GM19372 (cell line): Measurements from ENCODE around the gene ZNF205.

Experiments used
- ATAC-seq: cut with Tn5 transposase; IDR thresholded peaks from one replicate; pipeline ENCODE4 v1.9.1; 2021; ENCODE audit warnings: mild to moderate bottlenecking, low read depth, moderate library complexity; ENCODE audit not compliant: unreplicated experiment

ZNF205 gene

DNA sequence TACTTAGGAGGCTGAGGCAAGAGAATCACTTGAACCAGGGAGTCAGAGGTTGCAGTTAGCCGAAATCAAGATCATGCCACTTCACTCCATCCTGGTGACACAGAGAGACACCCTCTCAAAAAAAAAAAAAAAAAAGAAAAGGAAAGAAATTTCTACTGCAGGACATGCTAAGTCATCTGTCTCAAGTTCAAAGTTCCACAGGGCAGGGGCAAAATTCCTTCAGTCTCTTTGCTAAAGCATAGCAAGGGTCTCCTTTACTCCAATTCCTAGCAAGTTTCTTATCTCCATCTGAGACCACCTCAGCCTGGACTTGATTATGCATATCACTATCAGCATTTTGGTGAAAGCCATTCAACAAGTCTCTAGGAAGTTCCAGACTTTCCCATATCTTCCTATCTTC is 27.9 kb upstream of the ZNF205 start:
- no peak for ATAC-seq

- no peak for ATAC-seq
Measured at GRCh38 chr16:3084969-3085670, 27.3 kb upstream of the ZNF205 start.

GRCh38 chr16:3085868-3086595 is 26.4 kb upstream of the ZNF205 start:
- no peak for ATAC-seq

- no peak for ATAC-seq
Measured at GRCh38 chr16:3086596-3087242, 25.7 kb upstream of the ZNF205 start.

GRCh38 chr16:3087243-3088235 is 24.8 kb upstream of the ZNF205 start:
- ATAC-seq = no peak

DNA sequence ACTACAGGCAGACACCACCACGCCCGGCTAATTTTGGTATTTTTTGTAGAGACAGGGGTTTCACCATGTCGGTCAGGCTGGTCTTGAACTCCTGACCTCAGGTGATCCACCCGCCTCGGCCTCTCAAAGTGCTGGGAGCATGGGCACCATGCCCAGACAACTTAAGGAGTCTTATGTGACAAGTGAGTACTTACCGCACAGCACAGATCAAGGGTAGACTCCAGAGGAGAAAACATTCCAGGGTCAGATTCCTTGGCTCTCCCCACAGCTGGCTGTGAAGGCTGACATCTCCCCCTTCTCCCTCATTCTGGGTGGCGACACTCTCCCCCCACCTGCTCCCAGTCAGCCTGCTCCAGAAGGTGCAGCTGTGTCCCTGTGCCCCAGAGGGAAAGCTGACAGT is 23.9 kb upstream of the ZNF205 start:
- ATAC-seq = no peak

GRCh38 chr16:3088925-3089716 is 23.3 kb upstream of the ZNF205 start:
- ATAC-seq = no peak

DNA sequence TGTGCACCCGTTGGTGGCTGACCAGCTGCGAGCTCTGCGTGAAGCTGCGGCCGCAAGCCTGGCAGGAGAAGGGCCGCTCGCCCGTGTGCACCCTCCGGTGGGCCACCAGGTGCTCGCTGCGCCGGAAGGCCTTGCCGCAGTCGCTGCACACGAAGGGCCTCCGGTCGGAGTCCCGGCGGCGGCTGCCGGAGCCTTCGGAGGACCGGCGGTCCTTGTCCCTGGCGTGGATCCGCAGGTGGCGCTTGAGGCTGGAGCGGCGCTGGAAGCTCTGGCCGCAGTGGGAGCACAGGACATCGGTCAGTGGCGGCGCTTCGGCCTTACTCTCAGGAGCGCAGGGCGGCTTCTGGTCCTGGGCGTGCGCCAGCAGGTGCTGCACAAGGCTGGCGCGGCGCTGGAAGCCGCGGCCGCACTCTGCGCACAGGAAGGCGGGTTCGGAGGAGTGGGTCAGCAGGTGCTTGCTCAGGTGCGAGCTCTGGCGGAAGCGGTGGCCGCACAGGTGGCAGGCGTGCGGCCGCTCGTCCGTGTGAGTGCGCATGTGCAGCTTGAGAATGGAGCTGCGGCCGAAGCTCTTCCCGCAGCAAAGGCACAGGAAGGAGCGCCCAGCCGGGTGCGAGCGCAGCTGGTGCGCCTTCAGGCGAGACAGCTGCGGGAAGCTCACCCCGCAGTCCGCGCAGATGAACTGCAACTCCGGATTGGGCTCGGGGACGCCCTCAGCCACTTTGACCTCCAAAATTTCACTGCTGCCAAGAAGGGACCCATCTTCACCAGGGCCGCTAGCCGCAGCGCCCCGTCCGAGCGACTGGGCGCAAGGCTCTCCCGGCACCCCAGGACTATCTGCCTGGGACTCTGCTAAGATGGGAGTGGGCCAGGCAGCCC is 22.4 kb upstream of the ZNF205 start:
- no peak for ATAC-seq

DNA sequence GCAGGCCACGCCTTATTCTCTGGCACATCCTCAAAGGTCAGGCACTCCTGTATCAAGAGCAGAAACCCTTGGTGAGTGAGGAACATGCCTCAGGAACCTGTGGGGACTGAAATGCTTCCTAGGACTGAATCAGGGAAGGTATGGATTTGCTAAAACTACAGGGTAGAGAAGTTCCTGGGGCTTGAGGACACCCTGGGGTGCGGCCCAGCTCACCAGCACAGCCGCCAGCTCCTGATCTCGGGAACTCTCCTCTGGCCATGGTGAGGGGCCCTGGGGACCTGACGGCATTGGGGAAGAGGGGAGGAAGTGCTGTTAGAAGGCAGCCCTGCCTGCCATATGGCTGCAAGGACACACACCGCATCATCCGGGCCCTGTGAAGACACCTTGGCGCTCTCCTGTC is 20.8 kb upstream of the ZNF205 start:
- ATAC-seq = no peak

GRCh38 chr16:3092501-3092941 is 19.9 kb upstream of the ZNF205 start:
- no peak for ATAC-seq

DNA sequence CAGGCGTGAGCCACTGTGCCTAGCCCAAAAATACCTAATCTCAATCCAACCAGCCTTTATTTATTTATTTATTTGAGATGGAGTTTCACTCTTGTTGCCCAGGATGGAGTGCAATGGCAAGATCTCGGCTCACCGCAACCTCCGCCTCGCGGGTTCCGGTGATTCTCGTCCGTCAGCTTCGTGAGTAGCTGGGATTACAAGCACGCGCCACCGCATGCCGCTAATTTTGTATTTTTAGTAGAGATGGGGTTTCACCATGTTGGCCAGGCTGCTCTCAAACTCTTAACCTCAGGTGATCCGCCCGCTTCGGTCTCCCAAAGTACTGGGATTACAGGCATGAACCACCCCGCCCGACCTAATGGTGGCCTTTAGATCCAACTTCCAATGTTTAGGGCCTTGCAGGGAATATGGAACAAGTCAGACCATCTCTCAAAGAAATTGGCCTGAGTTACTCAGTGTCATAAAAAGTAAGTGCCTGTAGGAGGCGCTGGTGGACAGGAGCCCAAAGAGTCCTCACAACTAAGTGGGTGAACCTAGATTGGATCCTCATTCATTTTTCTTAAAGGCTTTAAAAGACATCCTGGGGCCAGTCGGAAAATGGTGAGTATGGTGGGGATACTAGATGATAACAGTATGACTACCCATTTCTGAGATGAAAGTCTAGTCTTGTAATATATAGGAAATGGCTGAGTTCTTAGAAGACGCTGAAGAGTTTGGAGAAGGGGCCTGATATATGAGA is 17.9 kb upstream of the ZNF205 start:
- no peak for ATAC-seq

- peak; percentile 48 for ATAC-seq
Measured at GRCh38 chr16:3095869-3096268, 16.5 kb upstream of the ZNF205 start.

DNA sequence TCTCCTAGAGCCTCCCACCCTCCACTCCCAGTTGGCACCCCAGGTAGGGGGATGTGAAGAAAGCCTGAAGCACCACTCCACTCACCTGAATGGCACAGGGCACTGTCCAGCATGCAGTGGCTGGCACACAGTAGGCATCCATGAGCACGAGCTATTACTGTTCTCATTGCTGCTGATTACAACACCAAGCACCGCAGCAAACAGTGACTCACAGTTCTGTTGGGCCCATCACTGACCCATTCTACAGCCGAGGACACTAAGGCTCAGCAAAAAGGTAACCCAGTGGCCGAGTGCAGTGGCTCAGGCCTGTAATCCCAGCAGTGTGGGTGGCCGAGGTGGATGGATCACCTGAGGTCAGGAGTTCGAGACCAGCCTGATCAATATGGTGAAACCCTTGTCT is 16.0 kb upstream of the ZNF205 start:
- no peak for ATAC-seq

DNA sequence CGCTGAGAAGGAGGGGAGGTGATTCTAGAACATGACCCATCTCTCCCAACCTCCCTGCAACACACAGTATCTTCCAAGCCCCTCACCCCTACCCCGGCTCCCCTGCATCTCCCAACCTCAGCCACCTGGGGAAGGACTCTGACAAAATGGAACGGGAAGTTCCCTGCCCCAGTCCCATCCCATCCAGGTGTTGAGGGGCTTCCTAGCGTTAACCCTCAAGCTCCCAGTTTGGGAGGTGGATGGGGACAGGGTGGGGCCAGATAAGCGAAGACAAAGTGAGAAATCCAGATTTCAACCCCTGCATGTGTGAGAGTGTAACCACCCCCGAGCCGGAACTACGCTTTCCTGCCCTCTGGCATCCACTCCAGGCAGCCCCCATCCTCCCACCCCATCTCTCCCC is 15.1 kb upstream of the ZNF205 start:
- ATAC-seq = no peak

DNA sequence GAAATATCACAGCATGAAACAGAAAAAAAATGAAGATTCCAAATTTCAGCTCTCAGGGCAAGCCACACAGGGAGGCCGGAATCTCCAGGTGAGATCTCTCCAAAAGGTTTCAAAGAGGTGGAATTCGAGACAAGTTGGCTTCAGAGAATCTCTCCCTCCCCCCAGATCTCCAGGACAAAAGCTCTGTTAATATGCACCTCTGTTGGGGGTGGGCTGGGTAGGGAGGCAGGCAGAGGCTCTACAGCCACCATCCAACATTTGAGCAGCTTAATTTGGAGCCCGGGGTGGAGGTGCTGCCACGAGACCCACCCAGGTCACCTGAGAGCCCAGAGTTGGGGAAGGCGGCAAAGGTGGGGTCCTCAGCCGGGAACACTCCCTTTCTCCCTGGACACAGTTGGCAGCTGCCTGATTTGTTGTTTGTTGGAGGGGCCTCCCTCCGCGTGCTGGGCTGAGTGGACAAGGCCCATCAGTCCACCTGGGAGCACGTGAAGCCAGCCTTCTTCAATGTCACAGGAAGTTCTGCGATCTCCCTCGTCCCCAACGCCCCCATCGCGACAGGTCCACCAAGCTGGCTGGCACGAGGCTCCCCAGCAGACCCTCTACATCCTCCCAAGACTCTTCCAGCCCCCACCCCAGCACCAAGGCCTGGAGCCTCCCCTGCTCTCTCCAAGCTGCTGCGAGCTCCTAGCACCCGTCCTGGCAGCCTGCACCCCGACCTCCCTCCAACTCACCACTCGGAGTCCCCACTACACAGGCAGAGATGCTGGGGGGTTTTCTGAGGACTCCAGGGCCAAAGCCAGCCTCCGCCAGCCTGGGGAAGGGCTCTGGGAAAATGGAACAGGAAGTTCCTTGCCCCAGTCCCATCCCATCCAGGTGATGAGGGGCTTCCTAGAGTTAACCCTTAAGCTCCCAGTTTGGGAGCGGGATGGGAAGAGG is 13.7 kb upstream of the ZNF205 start, which contains the start of gene ZSCAN10:
Gene ZSCAN10 (minus strand): TSS at position 836 of the 936 bp plus-strand sequence. CDS start 6,357 bp downstream, outside the sequence.
- ATAC-seq = no peak

GRCh38 chr16:3099395-3099731 is 13.0 kb upstream of the ZNF205 start:
- no peak for ATAC-seq
